ENCODE results near the gene EHMT1.

EHMT1 gene

GRCh38 chr9:137685741-137686420, 67.1 kb downstream of the EHMT1 start:
- Histone ChIP-seq H3K4me2 (ENCODE audit: low read length) (no peak overlapping the region), H3K9me2 (ENCODE audit: low read depth, low read length) (no peaks in the 10 kb centered on the region), H4K20me1 (ENCODE audit: insufficient read depth, low read length) (no peaks in the 10 kb centered on the region), H2AFZ (ENCODE audit: low read length) (no peak overlapping the region), H3K4me1 (ENCODE audit: insufficient read depth, low read length, severe bottlenecking) (peaks cover 55% of the 10 kb centered on the region), H3K4me3 (ENCODE audit: low read depth, low read length, poor library complexity, severe bottlenecking) (no peak overlapping the region), H3K79me2 (ENCODE audit: insufficient read depth, low read length) (peaks cover 80% of the 10 kb centered on the region), H3K36me3 (ENCODE audit: insufficient read depth, low read length) (peaks cover 17% of the 10 kb centered on the region), H3K27me3 (ENCODE audit: insufficient read depth, low read length) (no peaks in the 10 kb centered on the region), H3K9me3 (ENCODE audit: low read length) (no peaks in the 10 kb centered on the region), H3K27ac (ENCODE audit: low read depth, low read length, poor library complexity, severe bottlenecking) (no peak overlapping the region), H3K9ac (ENCODE audit: low read length) (no peak overlapping the region), H3F3A (ENCODE audit: insufficient read depth, low read length) (0 out of 2 replicates have a peak, but pooled peaks cover 8% of the 10 kb centered on the region)
- TF ChIP-seq EZH2 (IDR thresholded peaks at IDR 0.05; ENCODE audit: borderline replicate concordance, low read length) = no peak
- TF ChIP-seq CTCF (IDR thresholded peaks at IDR 0.05; ENCODE audit: low read length) = no peak

GRCh38 chr9:137688261-137688660, 69.5 kb downstream of the EHMT1 start:
- Histone ChIP-seq H3K4me2 (ENCODE audit: low read length) (no peak overlapping the region), H3K36me3 (ENCODE audit: insufficient read depth, low read length) (peaks cover 17% of the 10 kb centered on the region), H3K9ac (ENCODE audit: low read length) (no peak overlapping the region), H3K9me3 (ENCODE audit: low read length) (no peaks in the 10 kb centered on the region), H3K79me2 (ENCODE audit: insufficient read depth, low read length) (peaks cover 94% of the 10 kb centered on the region), H4K20me1 (ENCODE audit: insufficient read depth, low read length) (no peaks in the 10 kb centered on the region), H3K27ac (ENCODE audit: low read depth, low read length, poor library complexity, severe bottlenecking) (no peak overlapping the region), H3K4me3 (ENCODE audit: low read depth, low read length, poor library complexity, severe bottlenecking) (no peak overlapping the region), H2AFZ (ENCODE audit: low read length) (no peak overlapping the region), H3K4me1 (ENCODE audit: insufficient read depth, low read length, severe bottlenecking) (peaks cover 50% of the 10 kb centered on the region), H3K27me3 (ENCODE audit: insufficient read depth, low read length) (no peaks in the 10 kb centered on the region), H3F3A (ENCODE audit: insufficient read depth, low read length) (no peaks in the 10 kb centered on the region), H3K9me2 (ENCODE audit: low read depth, low read length) (no peaks in the 10 kb centered on the region)
- no peak for TF ChIP-seq CTCF (IDR thresholded peaks at IDR 0.05; ENCODE audit: low read length)
- no peak for TF ChIP-seq EZH2 (IDR thresholded peaks at IDR 0.05; ENCODE audit: borderline replicate concordance, low read length)

GRCh38 chr9:137688725-137689124, 69.9 kb downstream of the EHMT1 start:
- no peaks in the 10 kb centered on the region for H4K20me1 ChIP-seq (ENCODE audit: insufficient read depth, low read length)
- H2AFZ ChIP-seq (ENCODE audit: low read length) = no peak overlapping the region
- H3K4me2 ChIP-seq (ENCODE audit: low read length) = no peak overlapping the region
- peaks cover 17% of the 10 kb centered on the region for H3K36me3 ChIP-seq (ENCODE audit: insufficient read depth, low read length)
- TF ChIP-seq CTCF (IDR thresholded peaks at IDR 0.05; ENCODE audit: low read length) (no peak), EZH2 (IDR thresholded peaks at IDR 0.05; ENCODE audit: borderline replicate concordance, low read length) (no peak)
- no peak overlapping the region; the same call in 1 of the 2 replicates for H3K9ac ChIP-seq (ENCODE audit: low read length)
- H3K4me1 ChIP-seq (ENCODE audit: insufficient read depth, low read length, severe bottlenecking) = peaks cover 46% of the 10 kb centered on the region
- no peak overlapping the region for H3K4me3 ChIP-seq (ENCODE audit: low read depth, low read length, poor library complexity, severe bottlenecking)
- no peaks in the 10 kb centered on the region for H3K9me3 ChIP-seq (ENCODE audit: low read length)
- H3K27me3 ChIP-seq (ENCODE audit: insufficient read depth, low read length) = no peaks in the 10 kb centered on the region
- no peaks in the 10 kb centered on the region for H3F3A ChIP-seq (ENCODE audit: insufficient read depth, low read length)
- no peaks in the 10 kb centered on the region for H3K9me2 ChIP-seq (ENCODE audit: low read depth, low read length)
- peaks cover 89% of the 10 kb centered on the region for H3K79me2 ChIP-seq (ENCODE audit: insufficient read depth, low read length)
- H3K27ac ChIP-seq (ENCODE audit: low read depth, low read length, poor library complexity, severe bottlenecking) = peak overlapping the region; percentile 7

All from OCI-LY1 (cell line).